ENCODE results near the gene EPS8L1. TPM values are rescaled to one million over a fixed set of nuclear protein-coding genes. Genes with fewer than 3 reads are reported as not detected.

The EPS8L1 gene
- total and polyA plus RNA-seq, 2 of the 4 experiments (the other 2 are of a cell fraction): 0.90 to 2.9 TPM

GRCh38 chr19:55113570-55114039 lies 37.9 kb downstream of the EPS8L1 start:
- Histone ChIP-seq H3K14ac (replicated peaks; ENCODE audit: low read depth, low read length) (no peak overlapping the region), H3K27ac (ENCODE audit: insufficient read depth, low read length) (no peak overlapping the region), H3K56ac (ENCODE audit: extremely low read depth, insufficient read depth, low read length) (no peak overlapping the region), H2BK15ac (ENCODE audit: low read depth, low read length) (no peak overlapping the region), H2AFZ (replicated peaks; ENCODE audit: low read length, poor library complexity) (no peak overlapping the region), H3K27me3 (ENCODE audit: control insufficient read depth, insufficient read depth, low read length) (no peaks in the 10 kb centered on the region), H3K9me3 (ENCODE audit: control insufficient read depth, insufficient read depth, low read length) (no peaks in the 10 kb centered on the region), H2BK5ac (ENCODE audit: low read depth, low read length, poor library complexity, severe bottlenecking) (no peak overlapping the region), H4K91ac (ENCODE audit: insufficient read depth, low read depth, low read length) (no peak overlapping the region), H4K8ac (ENCODE audit: low read depth in 2 of 2, low read length in 2 of 2) (no peak overlapping the region), H3K4me2 (ENCODE audit: low read depth, low read length) (no peak overlapping the region), H3K4me1 (ENCODE audit: control insufficient read depth, insufficient read depth, low read length) (peaks cover 13% of the 10 kb centered on the region), H3K4ac (ENCODE audit: low read depth, low read length) (no peak overlapping the region), H3K18ac (ENCODE audit: low read depth, low read length) (no peak overlapping the region), H2AK9ac (replicated peaks; ENCODE audit: low read depth, low read length, poor library complexity) (peak overlapping the region; percentile 73), H4K5ac (ENCODE audit: low read depth, low read length) (no peak overlapping the region), H4K20me1 (ENCODE audit: insufficient read depth, low read length) (peaks cover 73% of the 10 kb centered on the region), H2BK20ac (ENCODE audit: low read depth, low read length) (no peak overlapping the region), H2AK5ac (ENCODE audit: low read depth, low read length) (no peak overlapping the region), H3K36me3 (ENCODE audit: control insufficient read depth, insufficient read depth, low read length) (peaks cover 22% of the 10 kb centered on the region), H3K79me1 (ENCODE audit: low read depth in 1 of 2, low read length in 2 of 2) (peaks cover 18 to 65% of the 10 kb centered on the region in 2 experiments), H3K4me3 (ENCODE audit: insufficient read depth, low read depth, low read length) (no peak overlapping the region), H2BK120ac (ENCODE audit: low read depth, low read length) (no peak overlapping the region), H3K9me1 (ENCODE audit: insufficient read depth, low read length) (peaks cover 7% of the 10 kb centered on the region), H3K23ac (ENCODE audit: low read depth, low read length) (no peak overlapping the region), H3K9ac (ENCODE audit: low read depth, low read length) (no peak overlapping the region)
- 20% methylated on average over 1 of the region's 12 CpGs; no CpG with 5 or more reads in 1 of the 2 experiments for WGBS, 2 experiments (ENCODE audit: extremely low coverage in 2 of 2, insufficient read length in 1 of 2)
- intact Hi-C loops (cut with micrococcal nuclease): no loop called here
- peak; percentile 92 for DNase-seq
- ATAC-seq (ENCODE audit: low read depth): no peak
- no TSS peak for BruUV-seq (replicated peaks)
- dilution Hi-C loops (cut with HindIII; ENCODE audit: low sequenced_read_pairs, unreplicated experiment): no loop called here
- ChIA-PET CTCF (interaction anchor here (0.6 kb wide), 1 partner anchor 26 kb away, joined by 3 read pairs; no protein-coding TSS in a partner anchor), POLR2A (ENCODE audit: unreplicated experiment) (no interaction called here)
- in situ Hi-C loops (cut with MboI; ENCODE audit: low sequenced_read_pairs): loop anchor here (25.0 kb wide), 1 partner anchor 524 kb away; the partner anchor contains the start of genes CCDC106, ZNF580 and ZNF581
- TF ChIP-seq FOS (IDR thresholded peaks at IDR 0.05; ENCODE audit: low read depth, low read length): no peak
- peak; percentile 90 for TF ChIP-seq MAZ (IDR thresholded peaks at IDR 0.05; ENCODE audit: borderline replicate concordance, low read depth, low read length)
- peak; percentile 86 for TF ChIP-seq USF2 (IDR thresholded peaks at IDR 0.05; ENCODE audit: low read depth, low read length)
- TF ChIP-seq MXI1 (IDR thresholded peaks at IDR 0.05; ENCODE audit: borderline replicate concordance, low read depth, low read length): peak; percentile 80; the same call in 1 of the 2 replicates
- TF ChIP-seq BHLHE40 (IDR thresholded peaks at IDR 0.05; ENCODE audit: low read depth, low read length): peak; percentile 100
- no peak for TF ChIP-seq SMC3 (IDR thresholded peaks at IDR 0.05; ENCODE audit: low read depth, low read length)
- TF ChIP-seq CEBPB (IDR thresholded peaks at IDR 0.05; ENCODE audit: low read depth, low read length): no peak
- TF ChIP-seq RFX5 (IDR thresholded peaks at IDR 0.05; ENCODE audit: low read depth, low read length): no peak
- TF ChIP-seq NFE2L2 (IDR thresholded peaks at IDR 0.05; ENCODE audit: low read depth, low read length): no peak
- TF ChIP-seq ELK1 (IDR thresholded peaks at IDR 0.05; ENCODE audit: borderline replicate concordance, low read depth, low read length): no peak
- TF ChIP-seq MAFK (IDR thresholded peaks at IDR 0.05; ENCODE audit: low read depth, low read length): no peak
- TF ChIP-seq CHD1 (IDR thresholded peaks at IDR 0.05; ENCODE audit: low read depth, low read length): no peak
- TF ChIP-seq CTCF (conservative IDR thresholded peaks at IDR 0.05; ENCODE audit: low read depth, low read length): no peak
- 0 out of 2 replicates have a peak, but pooled peaks have one; percentile 32 for TF ChIP-seq POLR2A (IDR thresholded peaks at IDR 0.05; ENCODE audit: low read depth, low read length)
- TF ChIP-seq RCOR1 (IDR thresholded peaks at IDR 0.05; ENCODE audit: insufficient replicate concordance, low read length): no peak
- TF ChIP-seq RAD21 (IDR thresholded peaks at IDR 0.05; ENCODE audit: low read length): no peak
